HepG2 (cell line): ENCODE data around the gene EIF4H. TPM values are rescaled to one million over a fixed set of nuclear protein-coding genes. Genes with fewer than 3 reads are reported as not detected.

ENCODE experiments used
- ARNTL ChIP-seq: sonication (generic); formaldehyde crosslinking; IDR thresholded peaks from 2 replicates; pipeline ENCODE4 v1.4.0; 2020; ENCODE audit warnings: mild to moderate bottlenecking, missing genetic modification reagents
- BCLAF1 ChIP-seq: fragments of 450-650 bp; IDR thresholded peaks from 2 replicates; pipeline ENCODE4 v1.6.1; 2017; ENCODE audit warnings: mild to moderate bottlenecking
- CC2D1A ChIP-seq: sonication (generic); formaldehyde crosslinking; IDR thresholded peaks from 2 replicates; pipeline ENCODE4 v1.8.1; 2023; ENCODE audit warnings: mild to moderate bottlenecking, missing genetic modification reagents
- CENPT ChIP-seq: sonication (generic); formaldehyde crosslinking; IDR thresholded peaks from 2 replicates; pipeline ENCODE4 v1.8.0; 2022; ENCODE audit warnings: low read depth, mild to moderate bottlenecking, moderate library complexity, missing genetic modification reagents
- MEF2D ChIP-seq: sonication (generic); formaldehyde crosslinking; IDR thresholded peaks from 2 replicates; pipeline ENCODE4 v1.5.1; 2020; ENCODE audit warnings: mild to moderate bottlenecking, missing genetic modification reagents
- MLLT10 ChIP-seq: sonication (generic); formaldehyde crosslinking; IDR thresholded peaks from 2 replicates; pipeline ENCODE4 v1.4.0; 2020; ENCODE audit warnings: missing genetic modification reagents
- STAT5B ChIP-seq: sonication (generic); formaldehyde crosslinking; IDR thresholded peaks from 2 replicates; pipeline ENCODE4 v1.4.0; 2020; ENCODE audit warnings: missing genetic modification reagents
- ZBTB1 ChIP-seq: sonication (generic); formaldehyde crosslinking; IDR thresholded peaks from 2 replicates; pipeline ENCODE4 v1.4.0; 2020; ENCODE audit warnings: missing genetic modification reagents, borderline replicate concordance
- ZBTB34 ChIP-seq: sonication (generic); formaldehyde crosslinking; IDR thresholded peaks from 2 replicates; pipeline ENCODE4 v1.8.0; 2022; ENCODE audit warnings: mild to moderate bottlenecking, missing genetic modification reagents
- ZNF142 ChIP-seq: sonication (generic); formaldehyde crosslinking; IDR thresholded peaks from 2 replicates; pipeline ENCODE4 v1.4.0; 2020; ENCODE audit warnings: missing genetic modification reagents
- ZNF33A ChIP-seq: sonication (generic); formaldehyde crosslinking; IDR thresholded peaks from 2 replicates; pipeline ENCODE4 v1.5.1; 2020; ENCODE audit warnings: missing genetic modification reagents, mild to moderate bottlenecking, moderate library complexity, borderline replicate concordance
- ZNF777 ChIP-seq: sonication (generic); formaldehyde crosslinking; IDR thresholded peaks from 2 replicates; pipeline ENCODE4 v1.4.0; 2020; ENCODE audit warnings: missing genetic modification reagents
- ZNF790 ChIP-seq: sonication (generic); formaldehyde crosslinking; IDR thresholded peaks from 2 replicates; pipeline ENCODE4 v1.8.0; 2022; ENCODE audit warnings: missing genetic modification reagents, mild to moderate bottlenecking, borderline replicate concordance
- ZSCAN20 ChIP-seq: sonication (generic); formaldehyde crosslinking; IDR thresholded peaks from 2 replicates; pipeline ENCODE4 v1.4.0; 2020; ENCODE audit warnings: missing genetic modification reagents, mild to moderate bottlenecking, borderline replicate concordance
- ZSCAN31 ChIP-seq: sonication (generic); formaldehyde crosslinking; IDR thresholded peaks from 2 replicates; pipeline ENCODE4 v1.5.0; 2020; ENCODE audit warnings: low read depth, mild to moderate bottlenecking, missing genetic modification reagents
- polyA plus RNA-seq, 8 experiments: library from polyadenylated mRNA; depleted of rRNA in 3 of 8; stranded (reverse) in 7 of 8; unstranded in 1 of 8; fragments of >200 nt; fragmentation: Illumina TruSeq in 4 of 8; extraction: Trizol in 4 of 8; gene quantifications; 2 replicates each; pipeline versions ENCODE4 v1.2.1 to v1.2.3, GENCODE V29; 2011 to 2016; ENCODE audit warnings: low read depth in 4 of 8, missing spikeins in 1 of 8, mixed read lengths in 1 of 8; ENCODE audit not compliant: insufficient read depth in 1 of 8
- total RNA-seq, 5 experiments: library from RNA; depleted of rRNA; stranded (reverse); fragments of >200 nt; fragmentation: Illumina TruSeq; extraction: Trizol; gene quantifications; 2 replicates each; pipeline ENCODE4 v1.2.3, GENCODE V29; 2016; ENCODE audit warnings: low read depth in 1 of 5
- TF ChIP-seq, protein P1 (sequence below): sonication (generic); formaldehyde crosslinking; IDR thresholded peaks from 2 replicates; pipeline ENCODE4 v1.4.0; 2020; ENCODE audit warnings: mild to moderate bottlenecking, missing genetic modification reagents
- TF ChIP-seq, protein P2 (sequence below): sonication (generic); formaldehyde crosslinking; IDR thresholded peaks from 2 replicates; pipeline ENCODE4 v1.4.0; 2020; ENCODE audit warnings: missing genetic modification reagents

EIF4H gene
- total and polyA plus RNA-seq, 2 of the 13 experiments (the other 11 are each of a cell fraction or from before 2014, with no cell fraction given) = 232 to 321 TPM

- TF ChIP-seq STAT5B (CRISPR knock-in tag) (no peak), ZSCAN31 (peak; percentile 68), MLLT10 (CRISPR knock-in tag) (no peak), ZNF142 (peak; percentile 57; the same call in 1 of the 2 replicates), ZNF33A (CRISPR knock-in tag) (no peak), ZBTB1 (no peak), ZNF777 (CRISPR knock-in tag) (peak; percentile 75), ARNTL (CRISPR knock-in tag) (peak; percentile 71; the same call in 1 of the 2 replicates), BCLAF1 (no peak), CC2D1A (CRISPR knock-in tag) (no peak), MEF2D (CRISPR knock-in tag) (no peak), ZBTB34 (CRISPR knock-in tag) (no peak), ZSCAN20 (CRISPR knock-in tag) (peak; percentile 57; the same call in 1 of the 2 replicates), CENPT (CRISPR knock-in tag) (no peak), ZNF790 (peak; percentile 88; the same call in 1 of the 2 replicates)
- TF ChIP-seq, protein P1, sequence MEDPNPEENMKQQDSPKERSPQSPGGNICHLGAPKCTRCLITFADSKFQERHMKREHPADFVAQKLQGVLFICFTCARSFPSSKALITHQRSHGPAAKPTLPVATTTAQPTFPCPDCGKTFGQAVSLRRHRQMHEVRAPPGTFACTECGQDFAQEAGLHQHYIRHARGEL = peak; percentile 77; the same call in 1 of the 2 replicates
- TF ChIP-seq, protein P2, sequence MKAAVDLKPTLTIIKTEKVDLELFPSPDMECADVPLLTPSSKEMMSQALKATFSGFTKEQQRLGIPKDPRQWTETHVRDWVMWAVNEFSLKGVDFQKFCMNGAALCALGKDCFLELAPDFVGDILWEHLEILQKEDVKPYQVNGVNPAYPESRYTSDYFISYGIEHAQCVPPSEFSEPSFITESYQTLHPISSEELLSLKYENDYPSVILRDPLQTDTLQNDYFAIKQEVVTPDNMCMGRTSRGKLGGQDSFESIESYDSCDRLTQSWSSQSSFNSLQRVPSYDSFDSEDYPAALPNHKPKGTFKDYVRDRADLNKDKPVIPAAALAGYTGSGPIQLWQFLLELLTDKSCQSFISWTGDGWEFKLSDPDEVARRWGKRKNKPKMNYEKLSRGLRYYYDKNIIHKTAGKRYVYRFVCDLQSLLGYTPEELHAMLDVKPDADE (CRISPR knock-in tag) = no peak; the same call in 1 of the 2 replicates
These were observed at the start of gene EIF4H (continued) for GRCh38 chr7:74173866-74174605.
